ENCODE data around the gene A4GALT. TPM values are rescaled to one million over a fixed set of nuclear protein-coding genes. Genes with fewer than 3 reads are reported as not detected.
A peak's percentile ranks its signal among the peaks of the same experiment; 100 is the strongest.
"Not testable (repeated sequence)": the region's sequence is repeated elsewhere in the genome, so short reads cannot be mapped to it uniquely, and the experiment has no call there.

Gene A4GALT
- total RNA-seq, 1 experiment from 2014 or later = not detected

GRCh38 chr22:42750421-42750820, 29.8 kb upstream of the A4GALT start:
- not testable (repeated sequence) for H3K27ac ChIP-seq (ENCODE audit: low read length); H4K20me1 ChIP-seq (ENCODE audit: insufficient read depth, low read depth, low read length); H3K36me3 ChIP-seq (ENCODE audit: insufficient read depth, low read length); H3K9me2 ChIP-seq (replicated peaks; ENCODE audit: insufficient read depth, low read length); DNase-seq; H3K79me2 ChIP-seq (ENCODE audit: low read length); H2AFZ ChIP-seq (ENCODE audit: low read length); H3K9ac ChIP-seq (ENCODE audit: low read length); H3K4me2 ChIP-seq (ENCODE audit: low read depth, low read length, poor library complexity, severe bottlenecking); H3K4me3 ChIP-seq (ENCODE audit: low read length); H3K4me1 ChIP-seq (ENCODE audit: low read length); H3K9me3 ChIP-seq (ENCODE audit: low read length); H3K27me3 ChIP-seq (ENCODE audit: low read length)

- Histone ChIP-seq H3K4me2 (ENCODE audit: low read depth, low read length, poor library complexity, severe bottlenecking) (no peak overlapping the region), H3K27ac (ENCODE audit: low read length) (no peak overlapping the region), H3K4me1 (ENCODE audit: low read length) (peaks cover 5% of the 10 kb centered on the region), H3K9ac (ENCODE audit: low read length) (no peak overlapping the region), H2AFZ (ENCODE audit: low read length) (no peak overlapping the region), H3K9me2 (replicated peaks; ENCODE audit: insufficient read depth, low read length) (no peaks in the 10 kb centered on the region), H3K79me2 (ENCODE audit: low read length) (no peaks in the 10 kb centered on the region), H3K36me3 (ENCODE audit: insufficient read depth, low read length) (no peaks in the 10 kb centered on the region), H4K20me1 (ENCODE audit: insufficient read depth, low read depth, low read length) (no peaks in the 10 kb centered on the region), H3K27me3 (ENCODE audit: low read length) (no peaks in the 10 kb centered on the region), H3K9me3 (ENCODE audit: low read length) (no peaks in the 10 kb centered on the region), H3K4me3 (ENCODE audit: low read length) (no peak overlapping the region)
- DNase-seq = peak; percentile 48
These were observed 27.2 kb upstream of the A4GALT start for GRCh38 chr22:42747701-42748513.

- Histone ChIP-seq H3K79me2 (ENCODE audit: low read length) (no peaks in the 10 kb centered on the region), H3K9me2 (replicated peaks; ENCODE audit: insufficient read depth, low read length) (no peaks in the 10 kb centered on the region), H3K27ac (ENCODE audit: low read length) (no peak overlapping the region), H3K9me3 (ENCODE audit: low read length) (no peaks in the 10 kb centered on the region), H3K4me3 (ENCODE audit: low read length) (no peak overlapping the region), H3K9ac (ENCODE audit: low read length) (no peak overlapping the region), H4K20me1 (ENCODE audit: insufficient read depth, low read depth, low read length) (no peaks in the 10 kb centered on the region), H3K36me3 (ENCODE audit: insufficient read depth, low read length) (no peaks in the 10 kb centered on the region), H2AFZ (ENCODE audit: low read length) (no peak overlapping the region), H3K4me1 (ENCODE audit: low read length) (peaks cover 5% of the 10 kb centered on the region), H3K4me2 (ENCODE audit: low read depth, low read length, poor library complexity, severe bottlenecking) (no peak overlapping the region), H3K27me3 (ENCODE audit: low read length) (no peaks in the 10 kb centered on the region)
- DNase-seq = no peak
These were observed 24.4 kb upstream of the A4GALT start for GRCh38 chr22:42745118-42745517.

GRCh38 chr22:42743501-42743991, 22.9 kb upstream of the A4GALT start:
- no peak overlapping the region for H3K9ac ChIP-seq (ENCODE audit: low read length)
- no peak for DNase-seq
- no peak overlapping the region for H3K4me2 ChIP-seq (ENCODE audit: low read depth, low read length, poor library complexity, severe bottlenecking)
- no peaks in the 10 kb centered on the region for H3K9me3 ChIP-seq (ENCODE audit: low read length)
- H3K9me2 ChIP-seq (replicated peaks; ENCODE audit: insufficient read depth, low read length) = no peaks in the 10 kb centered on the region
- H3K4me1 ChIP-seq (ENCODE audit: low read length) = peaks cover 5% of the 10 kb centered on the region
- H3K27me3 ChIP-seq (ENCODE audit: low read length) = no peaks in the 10 kb centered on the region
- no peaks in the 10 kb centered on the region for H4K20me1 ChIP-seq (ENCODE audit: insufficient read depth, low read depth, low read length)
- no peak overlapping the region for H3K4me3 ChIP-seq (ENCODE audit: low read length)
- no peak overlapping the region for H3K27ac ChIP-seq (ENCODE audit: low read length)
- no peaks in the 10 kb centered on the region for H3K36me3 ChIP-seq (ENCODE audit: insufficient read depth, low read length)
- no peak overlapping the region for H2AFZ ChIP-seq (ENCODE audit: low read length)
- H3K79me2 ChIP-seq (ENCODE audit: low read length) = no peaks in the 10 kb centered on the region

GRCh38 chr22:42742940-42743339, 22.3 kb upstream of the A4GALT start:
- no peaks in the 10 kb centered on the region for H3K9me2 ChIP-seq (replicated peaks; ENCODE audit: insufficient read depth, low read length)
- no peak overlapping the region for H3K27ac ChIP-seq (ENCODE audit: low read length)
- no peak overlapping the region for H3K4me2 ChIP-seq (ENCODE audit: low read depth, low read length, poor library complexity, severe bottlenecking)
- peaks cover 4% of the 10 kb centered on the region for H3K4me1 ChIP-seq (ENCODE audit: low read length)
- H3K79me2 ChIP-seq (ENCODE audit: low read length) = no peaks in the 10 kb centered on the region
- H3K9me3 ChIP-seq (ENCODE audit: low read length) = no peaks in the 10 kb centered on the region
- H3K36me3 ChIP-seq (ENCODE audit: insufficient read depth, low read length) = no peaks in the 10 kb centered on the region
- H2AFZ ChIP-seq (ENCODE audit: low read length) = no peak overlapping the region
- no peaks in the 10 kb centered on the region for H4K20me1 ChIP-seq (ENCODE audit: insufficient read depth, low read depth, low read length)
- H3K4me3 ChIP-seq (ENCODE audit: low read length) = no peak overlapping the region
- peak; percentile 54 for DNase-seq
- H3K27me3 ChIP-seq (ENCODE audit: low read length) = no peaks in the 10 kb centered on the region
- no peak overlapping the region for H3K9ac ChIP-seq (ENCODE audit: low read length)

GRCh38 chr22:42740320-42740719, 19.6 kb upstream of the A4GALT start:
- not testable (repeated sequence) for H3K9me2 ChIP-seq (replicated peaks; ENCODE audit: insufficient read depth, low read length); H2AFZ ChIP-seq (ENCODE audit: low read length); H3K27ac ChIP-seq (ENCODE audit: low read length); H3K79me2 ChIP-seq (ENCODE audit: low read length); H3K4me1 ChIP-seq (ENCODE audit: low read length); H3K27me3 ChIP-seq (ENCODE audit: low read length); H3K4me2 ChIP-seq (ENCODE audit: low read depth, low read length, poor library complexity, severe bottlenecking); H4K20me1 ChIP-seq (ENCODE audit: insufficient read depth, low read depth, low read length); H3K9ac ChIP-seq (ENCODE audit: low read length); H3K36me3 ChIP-seq (ENCODE audit: insufficient read depth, low read length); H3K9me3 ChIP-seq (ENCODE audit: low read length); DNase-seq; H3K4me3 ChIP-seq (ENCODE audit: low read length)

- no peak overlapping the region for H2AFZ ChIP-seq (ENCODE audit: low read length)
- no peaks in the 10 kb centered on the region for H3K79me2 ChIP-seq (ENCODE audit: low read length)
- H3K36me3 ChIP-seq (ENCODE audit: insufficient read depth, low read length) = no peaks in the 10 kb centered on the region
- DNase-seq = no peak
- no peak overlapping the region for H3K9ac ChIP-seq (ENCODE audit: low read length)
- no peaks in the 10 kb centered on the region for H3K9me3 ChIP-seq (ENCODE audit: low read length)
- peaks cover 6% of the 10 kb centered on the region for H3K4me1 ChIP-seq (ENCODE audit: low read length)
- H3K9me2 ChIP-seq (replicated peaks; ENCODE audit: insufficient read depth, low read length) = no peaks in the 10 kb centered on the region
- H3K27me3 ChIP-seq (ENCODE audit: low read length) = no peaks in the 10 kb centered on the region
- no peak overlapping the region for H3K4me3 ChIP-seq (ENCODE audit: low read length)
- no peak overlapping the region for H3K27ac ChIP-seq (ENCODE audit: low read length)
- no peak overlapping the region for H3K4me2 ChIP-seq (ENCODE audit: low read depth, low read length, poor library complexity, severe bottlenecking)
- no peaks in the 10 kb centered on the region for H4K20me1 ChIP-seq (ENCODE audit: insufficient read depth, low read depth, low read length)
These were observed 13.7 kb upstream of the A4GALT start for GRCh38 chr22:42734406-42734805.

GRCh38 chr22:42733394-42733793, 12.7 kb upstream of the A4GALT start:
- not testable (repeated sequence) for H3K9ac ChIP-seq (ENCODE audit: low read length); H3K27ac ChIP-seq (ENCODE audit: low read length); H3K36me3 ChIP-seq (ENCODE audit: insufficient read depth, low read length); H3K79me2 ChIP-seq (ENCODE audit: low read length); H3K27me3 ChIP-seq (ENCODE audit: low read length); H3K4me3 ChIP-seq (ENCODE audit: low read length); H4K20me1 ChIP-seq (ENCODE audit: insufficient read depth, low read depth, low read length); DNase-seq; H3K9me2 ChIP-seq (replicated peaks; ENCODE audit: insufficient read depth, low read length); H2AFZ ChIP-seq (ENCODE audit: low read length); H3K4me1 ChIP-seq (ENCODE audit: low read length); H3K9me3 ChIP-seq (ENCODE audit: low read length); H3K4me2 ChIP-seq (ENCODE audit: low read depth, low read length, poor library complexity, severe bottlenecking)

Data from Karpas-422 (cell line).